PC-9 (cell line): ENCODE data around the gene USH1G.

ENCODE experiments used
- CTCF ChIP-seq: fragments of 200-600 bp; sonication (generic); conservative IDR thresholded peaks from 2 replicates; pipeline ENCODE4 v1.6.1; 2017; ENCODE audit warnings: mixed run types, antibody characterized with exemption, mild to moderate bottlenecking, moderate library complexity
- EZH2 ChIP-seq: fragments of 200-600 bp; sonication (generic); IDR thresholded peaks from 2 replicates; pipeline ENCODE4 v1.8.0; 2017; ENCODE audit warnings: antibody characterized with exemption, low read depth

- no peak for TF ChIP-seq EZH2
- TF ChIP-seq CTCF = no peak
These were observed 39.8 kb downstream of the USH1G start for GRCh38 chr17:74883241-74883745.
